Stimulated activated CD4-positive, alpha-beta T cell treated with anti-CD3 and anti-CD28 coated beads, Interleukin-1b, Interleukin-23, amount 100 ng/mL, for 4 hours (primary cell): Measurements from ENCODE around the gene PNMT.

Experiments used
- DNase-seq, 2 donors: peaks; one replicate each; pipeline ENCODE4 v3.0.0-alpha.2; 2020; ENCODE audit warnings: low read depth in 2 of 2

PNMT gene

GRCh38 chr17:39633570-39634183 lies 34.6 kb upstream of the PNMT start:
- DNase-seq: no peak

DNA sequence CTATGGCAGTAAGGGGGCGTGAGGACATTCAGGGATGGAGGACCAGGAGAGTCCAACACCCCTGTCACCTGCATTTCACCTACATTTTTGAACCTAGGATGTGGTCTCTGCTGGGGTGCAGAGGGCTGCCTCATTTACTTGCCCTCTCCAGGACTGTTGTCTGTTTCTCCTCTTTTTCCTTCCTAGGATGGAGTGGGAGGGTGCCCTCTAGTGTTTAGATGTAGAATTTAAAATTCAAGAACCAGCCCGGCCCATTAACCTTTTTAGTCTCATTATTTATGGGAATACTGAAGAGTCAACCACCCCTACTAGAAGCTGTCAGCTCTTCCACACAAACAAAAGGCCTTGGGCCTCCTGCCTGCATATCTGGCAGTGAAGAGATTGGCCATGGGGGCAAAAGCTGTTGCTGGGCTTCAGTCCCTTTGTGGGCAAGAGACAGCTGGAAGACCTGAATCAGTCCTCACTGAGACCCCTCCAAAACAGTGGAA lies 33.8 kb upstream of the PNMT start:
- no peak for DNase-seq

GRCh38 chr17:39635614-39636176 lies 32.6 kb upstream of the PNMT start:
- DNase-seq: no peak

- no peak for DNase-seq
Measured at GRCh38 chr17:39636587-39636926, 31.7 kb upstream of the PNMT start.

- peak; percentile 82 to 93 for DNase-seq
Measured at GRCh38 chr17:39636927-39637736, 31.1 kb upstream of the PNMT start, which contains the start of gene STARD3. Gene STARD3 (plus strand): TSS chr17:39637144. CDS start chr17:39653532, 16,388 bp downstream.

DNA sequence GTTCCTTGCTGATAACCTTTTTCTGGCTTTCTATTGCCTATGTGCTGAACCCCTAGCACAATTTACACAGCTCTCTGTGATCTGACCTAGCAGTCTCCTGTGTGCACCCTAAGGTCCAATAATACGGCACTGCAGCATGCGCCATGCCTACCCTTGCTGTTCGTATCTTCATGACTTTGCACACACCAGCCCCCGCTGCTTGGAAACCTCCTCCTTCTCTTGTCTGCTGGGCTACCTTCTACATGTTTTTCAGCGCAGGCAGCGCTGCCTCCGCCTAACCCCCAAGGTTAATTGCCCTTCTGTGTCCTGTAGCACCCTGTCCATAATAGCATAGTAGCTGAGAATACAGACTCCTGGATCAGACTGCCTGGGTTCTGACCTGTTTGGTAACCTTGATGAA lies 29.9 kb upstream of the PNMT start:
- DNase-seq: no peak

- DNase-seq: no peak
Measured at GRCh38 chr17:39639043-39639442, 29.2 kb upstream of the PNMT start.

- DNase-seq: no peak
Measured at GRCh38 chr17:39639566-39640458, 28.4 kb upstream of the PNMT start.

DNA sequence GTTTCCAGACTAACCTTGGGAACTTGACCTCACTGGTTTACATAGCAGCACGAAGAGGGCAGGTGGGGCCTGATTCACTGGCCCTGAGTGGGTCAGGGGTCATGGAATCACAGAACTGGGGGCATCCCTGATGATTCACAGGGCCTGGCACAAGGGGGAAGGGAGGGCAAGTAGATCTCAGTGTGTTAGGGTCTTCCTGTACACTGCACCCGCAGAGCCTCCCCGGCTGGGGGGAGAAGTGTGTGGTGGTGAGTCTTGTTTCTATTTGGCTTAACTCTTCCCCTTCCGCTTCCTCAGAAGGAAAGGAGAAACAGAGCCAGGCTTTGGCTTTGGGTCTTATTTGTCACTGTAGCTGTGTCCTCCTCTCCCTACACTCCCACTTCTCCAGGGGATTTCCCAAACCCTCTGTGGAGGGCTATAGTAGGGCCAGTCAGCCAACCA lies 27.6 kb upstream of the PNMT start:
- DNase-seq: no peak

GRCh38 chr17:39641097-39641496 lies 27.2 kb upstream of the PNMT start:
- no peak for DNase-seq

GRCh38 chr17:39641883-39642282 lies 26.4 kb upstream of the PNMT start:
- DNase-seq: no peak

- no peak for DNase-seq
Measured at GRCh38 chr17:39642291-39643074, 25.8 kb upstream of the PNMT start.

DNA sequence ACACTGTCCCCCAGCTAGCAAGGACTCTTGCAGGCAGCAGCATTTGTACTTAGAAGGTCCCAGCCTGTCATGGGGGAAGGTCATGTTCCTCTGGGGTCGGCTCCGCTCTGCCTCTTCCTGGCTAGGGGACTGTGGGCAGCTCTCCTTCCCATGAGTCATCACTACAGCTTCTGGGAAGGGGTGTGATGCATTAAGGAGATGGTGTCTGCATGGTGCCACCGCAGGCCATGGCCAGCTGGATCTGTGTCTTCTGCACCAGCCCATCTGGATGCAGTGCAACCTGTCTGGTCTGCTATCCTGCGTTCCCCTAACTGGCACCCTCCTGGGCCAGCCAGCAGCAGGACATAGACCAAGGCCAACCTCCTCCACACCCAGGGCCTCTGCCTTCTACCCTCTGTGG lies 25.0 kb upstream of the PNMT start:
- no peak for DNase-seq

- no peak for DNase-seq
Measured at GRCh38 chr17:39647256-39647655, 21.0 kb upstream of the PNMT start.

- no peak for DNase-seq
Measured at GRCh38 chr17:39648616-39649366, 19.5 kb upstream of the PNMT start.

GRCh38 chr17:39650121-39650579 lies 18.1 kb upstream of the PNMT start:
- no peak for DNase-seq

DNA sequence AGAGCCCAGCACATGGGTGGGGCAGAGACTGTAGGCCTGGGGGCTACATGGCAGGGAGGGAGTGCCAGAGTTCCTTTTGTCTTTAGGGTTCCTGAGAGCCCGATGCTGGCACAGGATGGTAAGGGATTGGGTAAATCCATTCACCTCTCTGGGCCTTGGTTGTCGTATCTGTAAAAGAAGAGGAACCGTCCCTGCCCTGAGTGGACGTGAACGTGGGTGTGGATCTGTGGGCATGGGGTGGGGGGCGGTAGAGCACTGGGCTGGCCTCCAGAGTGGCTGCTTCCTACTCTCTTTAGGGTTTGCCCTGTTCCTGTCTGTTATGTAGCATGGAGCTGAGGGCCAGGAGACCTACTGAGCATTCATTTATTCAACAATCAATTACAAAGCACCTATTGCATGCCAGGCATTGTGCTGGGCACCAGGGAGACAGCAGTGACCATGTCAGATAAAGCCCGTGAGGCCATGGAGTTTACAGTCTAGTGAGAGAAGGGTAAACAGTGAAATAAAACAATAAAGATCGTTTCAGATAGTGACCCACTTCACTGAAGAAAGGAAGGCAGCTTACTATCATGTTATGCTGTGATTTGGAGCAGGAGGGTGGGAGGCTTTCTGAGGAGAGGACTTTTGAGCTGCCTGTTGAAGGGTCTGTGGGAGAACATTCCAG lies 16.2 kb upstream of the PNMT start:
- no peak for DNase-seq

- no peak for DNase-seq
Measured at GRCh38 chr17:39652587-39653315, 15.5 kb upstream of the PNMT start.

DNA sequence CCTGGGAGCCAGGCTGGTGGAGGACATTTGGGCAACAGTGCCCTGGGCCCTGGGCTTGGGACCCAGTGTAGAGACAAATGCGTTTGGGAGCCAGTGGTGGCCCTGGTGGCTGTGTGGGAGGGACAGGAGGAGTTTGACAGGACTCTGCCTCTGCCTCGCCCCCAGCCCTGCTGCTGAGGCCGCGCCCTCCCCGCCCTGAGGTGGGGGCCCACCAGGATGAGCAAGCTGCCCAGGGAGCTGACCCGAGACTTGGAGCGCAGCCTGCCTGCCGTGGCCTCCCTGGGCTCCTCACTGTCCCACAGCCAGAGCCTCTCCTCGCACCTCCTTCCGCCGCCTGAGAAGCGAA lies 15.0 kb upstream of the PNMT start:
- DNase-seq: no peak
